ENCODE data around the gene CDYL. TPM values are rescaled to one million over a fixed set of nuclear protein-coding genes. Genes with fewer than 3 reads are reported as not detected.

Gene CDYL
- total and polyA plus RNA-seq, 2 of the 4 experiments (the other 2 are of a cell fraction): 14.2 to 92.1 TPM

DNA sequence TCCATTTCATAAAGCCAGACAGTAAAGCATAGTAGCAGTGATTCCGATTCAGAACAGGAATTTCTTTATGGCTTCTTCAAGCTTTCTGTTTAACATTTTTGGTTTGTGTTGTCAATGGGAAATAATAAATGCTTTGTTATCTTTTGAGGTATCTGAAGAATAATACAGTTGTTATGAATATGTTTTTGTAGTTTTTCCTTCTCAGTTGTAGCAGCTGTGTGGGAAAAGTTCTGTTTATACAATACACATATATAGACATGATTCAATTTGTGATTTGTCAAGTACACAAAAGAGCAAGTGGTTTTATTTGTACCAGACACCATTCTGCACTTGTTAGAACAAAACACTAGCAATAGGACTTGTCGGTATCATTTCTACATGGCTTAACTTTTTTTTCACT, 96.6 kb downstream of the CDYL start:
- no peak overlapping the region for H2AK5ac ChIP-seq (ENCODE audit: low read depth, low read length)
- no CpG with 5 or more reads among the region's 2 CpGs for WGBS, 2 experiments (ENCODE audit: extremely low coverage in 2 of 2, insufficient read length in 1 of 2)
- H2BK20ac ChIP-seq (ENCODE audit: low read depth, low read length): no peak overlapping the region
- ATAC-seq (ENCODE audit: low read depth) (peak; percentile 29), DNase-seq (peak; percentile 68)
- H2AK9ac ChIP-seq (replicated peaks; ENCODE audit: low read depth, low read length, poor library complexity): no peak overlapping the region
- no peak overlapping the region for H3K14ac ChIP-seq (replicated peaks; ENCODE audit: low read depth, low read length)
- H4K8ac ChIP-seq (ENCODE audit: low read depth in 2 of 2, low read length in 2 of 2): no peak overlapping the region
- H4K91ac ChIP-seq (ENCODE audit: insufficient read depth, low read depth, low read length): no peak overlapping the region
- no peaks in the 10 kb centered on the region for H3K27me3 ChIP-seq (ENCODE audit: control insufficient read depth, insufficient read depth, low read length)
- H3K18ac ChIP-seq (ENCODE audit: low read depth, low read length): no peak overlapping the region
- H3K4me3 ChIP-seq (ENCODE audit: insufficient read depth, low read depth, low read length): no peak overlapping the region
- H2BK15ac ChIP-seq (ENCODE audit: low read depth, low read length): no peak overlapping the region
- peaks cover 4% of the 10 kb centered on the region for H3K4me1 ChIP-seq (ENCODE audit: control insufficient read depth, insufficient read depth, low read length)
- peaks cover 45 to 61% of the 10 kb centered on the region in 2 experiments for H3K79me1 ChIP-seq (ENCODE audit: low read depth in 1 of 2, low read length in 2 of 2)
- ChIA-PET POLR2A (ENCODE audit: unreplicated experiment) (no interaction called here), CTCF (interaction anchor here (1.1 kb wide), 1 partner anchor 16 kb away, joined by 3 read pairs; no protein-coding TSS in a partner anchor)
- intact Hi-C loops (cut with micrococcal nuclease) (no loop called here), dilution Hi-C loops (cut with HindIII; ENCODE audit: low sequenced_read_pairs, unreplicated experiment) (no loop called here), in situ Hi-C loops (cut with MboI; ENCODE audit: low sequenced_read_pairs) (no loop called here)
- H3K27ac ChIP-seq (ENCODE audit: insufficient read depth, low read length): no peak overlapping the region
- peaks cover 10% of the 10 kb centered on the region for H3K9me1 ChIP-seq (ENCODE audit: insufficient read depth, low read length)
- no peak overlapping the region for H3K56ac ChIP-seq (ENCODE audit: extremely low read depth, insufficient read depth, low read length)
- H3K4ac ChIP-seq (ENCODE audit: low read depth, low read length): no peak overlapping the region
- peaks cover 63% of the 10 kb centered on the region for H4K20me1 ChIP-seq (ENCODE audit: insufficient read depth, low read length)
- no peak overlapping the region for H3K9ac ChIP-seq (ENCODE audit: low read depth, low read length)
- no peak overlapping the region for H3K4me2 ChIP-seq (ENCODE audit: low read depth, low read length)
- TF ChIP-seq CTCF (conservative IDR thresholded peaks at IDR 0.05; ENCODE audit: low read depth, low read length) (no peak), USF2 (IDR thresholded peaks at IDR 0.05; ENCODE audit: low read depth, low read length) (no peak), RAD21 (IDR thresholded peaks at IDR 0.05; ENCODE audit: low read length) (no peak), MAFK (IDR thresholded peaks at IDR 0.05; ENCODE audit: low read depth, low read length) (no peak), CHD1 (IDR thresholded peaks at IDR 0.05; ENCODE audit: low read depth, low read length) (no peak), NFE2L2 (IDR thresholded peaks at IDR 0.05; ENCODE audit: low read depth, low read length) (no peak), FOS (IDR thresholded peaks at IDR 0.05; ENCODE audit: low read depth, low read length) (no peak), MAZ (IDR thresholded peaks at IDR 0.05; ENCODE audit: borderline replicate concordance, low read depth, low read length) (no peak), POLR2A (IDR thresholded peaks at IDR 0.05; ENCODE audit: low read depth, low read length) (no peak), BHLHE40 (IDR thresholded peaks at IDR 0.05; ENCODE audit: low read depth, low read length) (no peak)
- no TSS peak for BruUV-seq (replicated peaks)
- no peak overlapping the region for H2BK5ac ChIP-seq (ENCODE audit: low read depth, low read length, poor library complexity, severe bottlenecking)
- no peak overlapping the region for H2AFZ ChIP-seq (replicated peaks; ENCODE audit: low read length, poor library complexity)
- no peak overlapping the region for H3K23ac ChIP-seq (ENCODE audit: low read depth, low read length)
- H3K9me3 ChIP-seq (ENCODE audit: control insufficient read depth, insufficient read depth, low read length): no peaks in the 10 kb centered on the region
- no peak overlapping the region for H4K5ac ChIP-seq (ENCODE audit: low read depth, low read length)
- H3K36me3 ChIP-seq (ENCODE audit: control insufficient read depth, insufficient read depth, low read length): no peaks in the 10 kb centered on the region
- no peak overlapping the region for H2BK120ac ChIP-seq (ENCODE audit: low read depth, low read length)

All from IMR-90 (cell line).